ENCODE results near the gene HLA-B. TPM values are rescaled to one million over a fixed set of nuclear protein-coding genes. Genes with fewer than 3 reads are reported as not detected.

Gene HLA-B
- total and polyA plus RNA-seq, 3 experiments from 2014 or later = 3,705 to 8,337 (median 3,812) TPM

DNA sequence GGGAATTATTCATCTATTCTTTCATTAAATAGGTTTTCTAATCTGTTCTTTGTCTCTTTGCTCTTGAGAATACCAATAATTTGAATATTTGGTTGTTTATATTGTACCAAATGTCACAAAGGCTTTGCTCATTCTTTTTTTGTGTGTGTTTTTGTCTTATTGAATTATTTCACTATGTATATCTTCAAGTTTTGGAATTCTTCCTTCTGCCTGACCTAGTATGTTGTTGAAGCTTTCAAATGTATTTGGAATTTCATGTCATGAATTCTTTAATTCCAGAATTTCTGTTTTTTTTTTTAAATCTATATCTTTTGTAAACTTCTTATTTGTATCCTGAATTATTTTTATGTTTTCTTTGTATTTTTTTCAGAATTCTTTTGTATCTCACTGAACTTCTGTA is 16.8 kb downstream of the HLA-B start:
- Mint-ChIP-seq H3K27me3 (peaks cover 1 to 5% of the 10 kb centered on the region in 2 donors), H3K4me3 (no peak overlapping the region), H3K9me3 (peaks cover 43 to 53% (median 45%) of the 10 kb centered on the region in 5 donors), H3K27ac (no peak overlapping the region), H3K4me1 (peaks cover 0 to 6% (median 0%) of the 10 kb centered on the region in 3 donors), H3K36me3 (peaks cover 4 to 49% (median 16%) of the 10 kb centered on the region in 3 donors)
- no peak for DNase-seq
- no peaks in the 10 kb centered on the region for H3K27me3 ChIP-seq (ENCODE audit: insufficient read depth, low read length, poor library complexity, severe bottlenecking)
- no peaks in the 10 kb centered on the region for H3K36me3 ChIP-seq (ENCODE audit: insufficient read depth, low read length)
- ChIA-PET CTCF (interaction anchor here (0.8 kb wide), 1 partner anchor 26 kb away, joined by 3 read pairs; no protein-coding TSS in a partner anchor), POLR2A (no interaction called here)
- H3K4me3 ChIP-seq (ENCODE audit: low read length) = no peak overlapping the region
- H3K4me1 ChIP-seq (ENCODE audit: insufficient read depth, low read length) = no peaks in the 10 kb centered on the region
- peaks cover 11% of the 10 kb centered on the region for H3K9me3 ChIP-seq (ENCODE audit: low read length)
- H3K27ac ChIP-seq (ENCODE audit: low read depth, low read length) = no peak overlapping the region

GRCh38 chr6:31339210-31339609 is 17.8 kb downstream of the HLA-B start:
- Mint-ChIP-seq H3K4me1 (no peaks in the 10 kb centered on the region), H3K36me3 (peaks cover 5 to 51% (median 16%) of the 10 kb centered on the region in 3 donors), H3K27me3 (peaks cover 1 to 5% of the 10 kb centered on the region in 2 donors), H3K9me3 (peaks cover 48 to 59% (median 52%) of the 10 kb centered on the region in 5 donors), H3K27ac (no peak overlapping the region), H3K4me3 (no peak overlapping the region)
- POLR2A ChIA-PET = no interaction called here
- Histone ChIP-seq H3K27me3 (ENCODE audit: insufficient read depth, low read length, poor library complexity, severe bottlenecking) (no peaks in the 10 kb centered on the region), H3K4me3 (ENCODE audit: low read length) (no peak overlapping the region), H3K27ac (ENCODE audit: low read depth, low read length) (no peak overlapping the region), H3K9me3 (ENCODE audit: low read length) (peaks cover 11% of the 10 kb centered on the region), H3K4me1 (ENCODE audit: insufficient read depth, low read length) (no peaks in the 10 kb centered on the region), H3K36me3 (ENCODE audit: insufficient read depth, low read length) (no peaks in the 10 kb centered on the region)
- CTCF ChIA-PET = interaction anchor here (0.8 kb wide), 1 partner anchor 27 kb away, joined by 3 read pairs; no protein-coding TSS in a partner anchor
- no peak for DNase-seq

DNA sequence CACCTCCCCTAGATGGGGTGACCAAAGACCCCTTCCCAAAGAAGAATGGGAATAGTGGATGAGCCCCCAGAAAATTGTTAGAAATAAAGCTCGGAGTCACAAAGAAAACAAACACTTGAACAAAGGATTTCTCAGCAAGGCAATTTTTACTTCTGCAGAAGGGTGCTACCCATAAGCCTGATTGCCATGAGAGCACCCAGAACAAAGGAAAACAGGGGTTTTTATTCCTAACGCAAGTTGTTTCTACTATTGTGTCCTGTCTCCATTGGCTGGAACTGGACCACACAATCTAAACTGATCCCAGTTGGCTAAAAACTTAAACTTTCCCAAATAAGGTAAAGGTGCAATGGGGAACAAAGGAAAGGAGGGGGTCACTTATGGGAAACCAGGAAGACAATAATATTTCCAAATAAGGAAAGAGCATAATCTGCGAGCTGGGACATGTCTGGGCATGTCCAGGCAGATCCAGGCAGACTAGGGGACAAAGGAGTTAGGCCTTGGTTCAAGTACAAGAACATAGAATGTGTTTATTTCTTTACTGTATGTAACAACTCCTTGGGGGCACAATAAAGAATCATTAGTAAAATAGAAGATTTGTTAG is 20.0 kb downstream of the HLA-B start:
- CTCF ChIA-PET = interaction anchor here (1.5 kb wide), 1 partner anchor 210 kb away, joined by 3 read pairs; no protein-coding TSS in a partner anchor
- H3K27me3 ChIP-seq (ENCODE audit: insufficient read depth, low read length, poor library complexity, severe bottlenecking) = no peaks in the 10 kb centered on the region
- POLR2A ChIA-PET = no interaction called here
- Mint-ChIP-seq H3K27me3 (peaks cover 1 to 5% of the 10 kb centered on the region in 2 donors), H3K36me3 (peaks cover 5 to 55% (median 16%) of the 10 kb centered on the region in 3 donors), H3K4me3 (no peak overlapping the region), H3K27ac (peak overlapping the region in 1 of 8 donors; percentile 18), H3K9me3 (peaks cover 48 to 59% (median 52%) of the 10 kb centered on the region in 5 donors), H3K4me1 (peaks cover 11 to 18% (median 17%) of the 10 kb centered on the region in 3 donors)
- no peak overlapping the region for H3K4me3 ChIP-seq (ENCODE audit: low read length)
- DNase-seq = no peak
- H3K27ac ChIP-seq (ENCODE audit: low read depth, low read length) = no peak overlapping the region
- H3K9me3 ChIP-seq (ENCODE audit: low read length) = peaks cover 11% of the 10 kb centered on the region
- peaks cover 6% of the 10 kb centered on the region for H3K4me1 ChIP-seq (ENCODE audit: insufficient read depth, low read length)
- no peaks in the 10 kb centered on the region for H3K36me3 ChIP-seq (ENCODE audit: insufficient read depth, low read length)

DNA sequence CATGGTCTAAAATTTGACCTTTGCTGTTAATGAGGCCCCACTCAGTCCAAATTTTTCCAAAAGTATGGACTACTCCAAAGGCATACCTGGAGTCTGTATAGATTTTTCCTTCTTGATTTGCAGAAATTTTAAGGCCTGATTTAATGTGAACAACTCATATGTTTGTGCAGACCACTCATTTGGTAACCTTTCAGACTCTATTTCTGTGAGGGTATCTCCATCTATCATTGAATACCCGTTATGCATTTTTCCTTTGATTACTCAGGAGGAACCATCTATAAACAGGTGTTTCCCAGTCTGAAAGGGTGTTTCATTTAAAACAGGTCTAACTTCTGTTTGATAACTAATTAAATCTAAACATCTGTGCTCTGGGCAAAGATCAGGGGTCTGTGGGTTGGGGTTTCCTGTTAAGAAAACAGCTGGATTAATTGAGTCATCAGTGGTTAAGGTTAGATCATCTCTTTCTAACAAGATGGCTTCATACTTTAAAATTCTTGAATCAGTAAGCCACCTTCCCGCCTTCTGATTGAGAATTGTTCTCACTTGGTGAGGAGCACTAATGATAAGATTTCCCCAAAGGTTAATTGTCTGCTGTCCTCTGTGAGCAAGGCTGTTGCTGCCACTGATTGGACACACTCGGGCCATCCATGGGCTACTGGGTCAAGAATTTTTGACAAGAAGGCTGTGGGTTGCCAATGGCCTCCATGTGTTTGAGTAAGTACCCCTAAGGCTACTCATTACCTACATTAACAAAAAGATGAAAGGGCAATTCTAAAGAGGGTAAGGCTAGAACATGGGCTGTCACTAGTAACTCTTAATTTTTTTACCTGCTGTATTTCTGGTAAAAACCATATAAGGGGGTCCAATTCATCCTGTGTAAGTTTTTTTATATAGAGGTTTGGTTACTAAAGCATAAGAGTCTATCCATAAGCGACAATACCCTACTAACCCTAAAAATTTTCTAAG is 24.1 kb downstream of the HLA-B start:
- ChIA-PET CTCF (interaction anchor here (0.6 to 1.7 kb wide), 4 partner anchors 34 to 196 kb away, joined by 3 to 5 read pairs (median 4); no protein-coding TSS in a partner anchor), POLR2A (no interaction called here)
- H3K27me3 ChIP-seq (ENCODE audit: insufficient read depth, low read length, poor library complexity, severe bottlenecking) = no peaks in the 10 kb centered on the region
- peaks cover 11% of the 10 kb centered on the region for H3K9me3 ChIP-seq (ENCODE audit: low read length)
- H3K36me3 ChIP-seq (ENCODE audit: insufficient read depth, low read length) = no peaks in the 10 kb centered on the region
- H3K27me3 Mint-ChIP-seq = no peaks in the 10 kb centered on the region
- H3K9me3 Mint-ChIP-seq = peaks cover 34 to 47% (median 38%) of the 10 kb centered on the region in 5 donors
- H3K4me1 ChIP-seq (ENCODE audit: insufficient read depth, low read length) = peaks cover 6% of the 10 kb centered on the region
- peak overlapping the region; percentile 15 to 83 (median 52) for H3K27ac Mint-ChIP-seq
- peaks cover 1 to 45% (median 8%) of the 10 kb centered on the region in 3 donors for H3K36me3 Mint-ChIP-seq
- DNase-seq = peak in 3 of 5 donors; percentile 43 to 78 (median 50)
- no peak overlapping the region for H3K4me3 ChIP-seq (ENCODE audit: low read length)
- H3K4me3 Mint-ChIP-seq = peak overlapping the region in 1 of 7 donors; percentile 3
- no peak overlapping the region for H3K27ac ChIP-seq (ENCODE audit: low read depth, low read length)
- H3K4me1 Mint-ChIP-seq = peaks cover 11 to 26% (median 19%) of the 10 kb centered on the region in 3 donors

DNA sequence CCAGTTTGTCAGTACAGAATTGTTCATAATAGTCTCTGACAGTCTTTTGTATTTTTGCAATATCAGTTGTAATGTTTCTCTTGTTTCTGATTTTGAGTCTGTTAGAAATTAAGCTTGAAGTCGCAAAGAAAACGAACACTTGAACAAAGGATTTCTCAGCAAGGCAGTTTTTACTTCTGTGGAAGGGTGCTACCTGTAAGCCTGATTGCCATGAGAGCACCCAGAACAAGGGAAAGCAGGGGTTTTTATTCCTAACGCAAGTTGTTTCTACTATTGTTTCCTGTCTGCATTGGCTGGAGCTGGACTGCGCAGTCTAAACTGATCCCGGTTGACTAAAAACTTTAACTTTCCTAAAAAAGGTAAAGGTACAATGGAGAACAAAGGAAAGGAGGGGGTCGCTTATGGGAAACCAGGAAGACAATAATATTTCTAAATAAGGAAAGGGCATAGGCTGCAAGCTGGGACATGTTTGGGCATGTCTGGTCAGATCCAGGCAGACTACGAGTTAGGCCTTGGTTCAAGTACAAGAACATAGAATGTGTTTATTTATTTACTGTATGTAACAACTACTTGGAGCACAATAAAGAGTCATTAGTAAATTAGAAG is 28.5 kb downstream of the HLA-B start:
- Histone ChIP-seq H3K27ac (ENCODE audit: low read depth, low read length) (no peak overlapping the region), H3K36me3 (ENCODE audit: insufficient read depth, low read length) (no peaks in the 10 kb centered on the region), H3K4me1 (ENCODE audit: insufficient read depth, low read length) (peaks cover 6% of the 10 kb centered on the region), H3K9me3 (ENCODE audit: low read length) (no peaks in the 10 kb centered on the region), H3K4me3 (ENCODE audit: low read length) (no peak overlapping the region), H3K27me3 (ENCODE audit: insufficient read depth, low read length, poor library complexity, severe bottlenecking) (no peaks in the 10 kb centered on the region)
- peaks cover 5 to 29% (median 22%) of the 10 kb centered on the region in 5 donors for H3K9me3 Mint-ChIP-seq
- CTCF ChIA-PET = no interaction called here
- no peak overlapping the region for H3K4me3 Mint-ChIP-seq
- peaks cover 2 to 6% of the 10 kb centered on the region in 2 donors for H3K27me3 Mint-ChIP-seq
- H3K36me3 Mint-ChIP-seq = peaks cover 0 to 29% (median 0%) of the 10 kb centered on the region in 3 donors
- POLR2A ChIA-PET = no interaction called here
- no peak overlapping the region for H3K27ac Mint-ChIP-seq
- no peak for DNase-seq
- peaks cover 11 to 23% (median 15%) of the 10 kb centered on the region in 3 donors for H3K4me1 Mint-ChIP-seq

- H3K4me1 ChIP-seq (ENCODE audit: insufficient read depth, low read length) = no peaks in the 10 kb centered on the region
- ChIA-PET POLR2A (no interaction called here), CTCF (no interaction called here)
- H3K4me3 ChIP-seq (ENCODE audit: low read length) = no peak overlapping the region
- H3K9me3 Mint-ChIP-seq = peaks cover 0 to 6% (median 2%) of the 10 kb centered on the region in 5 donors
- H3K9me3 ChIP-seq (ENCODE audit: low read length) = no peaks in the 10 kb centered on the region
- H3K4me1 Mint-ChIP-seq = no peaks in the 10 kb centered on the region
- no peaks in the 10 kb centered on the region for H3K36me3 ChIP-seq (ENCODE audit: insufficient read depth, low read length)
- H3K27ac Mint-ChIP-seq = no peak overlapping the region
- H3K27ac ChIP-seq (ENCODE audit: low read depth, low read length) = no peak overlapping the region
- H3K27me3 Mint-ChIP-seq = peaks cover 4 to 47% of the 10 kb centered on the region in 2 donors
- DNase-seq = no peak
- H3K36me3 Mint-ChIP-seq = peaks cover 0 to 9% (median 0%) of the 10 kb centered on the region in 3 donors
- peaks cover 5% of the 10 kb centered on the region for H3K27me3 ChIP-seq (ENCODE audit: insufficient read depth, low read length, poor library complexity, severe bottlenecking)
- H3K4me3 Mint-ChIP-seq = no peak overlapping the region
Observed at GRCh38 chr6:31321820-31322219, 35.2 kb downstream of the HLA-B start.

- no peak overlapping the region for H3K4me3 Mint-ChIP-seq
- H3K4me3 ChIP-seq (ENCODE audit: low read length) = no peak overlapping the region
- ChIA-PET POLR2A (no interaction called here), CTCF (no interaction called here)
- peaks cover 0 to 9% (median 0%) of the 10 kb centered on the region in 3 donors for H3K36me3 Mint-ChIP-seq
- H3K9me3 ChIP-seq (ENCODE audit: low read length) = no peaks in the 10 kb centered on the region
- no peaks in the 10 kb centered on the region for H3K4me1 ChIP-seq (ENCODE audit: insufficient read depth, low read length)
- H3K4me1 Mint-ChIP-seq = no peaks in the 10 kb centered on the region
- no peak overlapping the region for H3K27ac Mint-ChIP-seq
- H3K27me3 Mint-ChIP-seq = peaks cover 4 to 50% of the 10 kb centered on the region in 2 donors
- peaks cover 5% of the 10 kb centered on the region for H3K27me3 ChIP-seq (ENCODE audit: insufficient read depth, low read length, poor library complexity, severe bottlenecking)
- H3K9me3 Mint-ChIP-seq = peaks cover 0 to 3% (median 2%) of the 10 kb centered on the region in 5 donors
- H3K27ac ChIP-seq (ENCODE audit: low read depth, low read length) = no peak overlapping the region
- no peaks in the 10 kb centered on the region for H3K36me3 ChIP-seq (ENCODE audit: insufficient read depth, low read length)
- DNase-seq = no peak
Observed at GRCh38 chr6:31321005-31321707, 35.8 kb downstream of the HLA-B start.
